OCI-LY7 (cell line): Measurements from ENCODE around the gene NTN3.

ENCODE experiments used
- EZH2phosphoT487 ChIP-seq: fragments of 200-600 bp; sonication (generic); IDR thresholded peaks from 2 replicates; pipeline ENCODE4 v1.6.1; 2018; ENCODE audit warnings: low read depth, borderline replicate concordance, mild to moderate bottlenecking, mixed run types, antibody characterized with exemption, low read length, moderate library complexity, mixed read lengths
- TF ChIP-seq, protein P1 (sequence below): fragments of 200-600 bp; sonication (generic); conservative IDR thresholded peaks from 2 replicates; pipeline ENCODE4 v1.5.1; 2014; ENCODE audit warnings: mild to moderate bottlenecking, antibody characterized with exemption, low read length, moderate library complexity, mixed read lengths

DNA sequence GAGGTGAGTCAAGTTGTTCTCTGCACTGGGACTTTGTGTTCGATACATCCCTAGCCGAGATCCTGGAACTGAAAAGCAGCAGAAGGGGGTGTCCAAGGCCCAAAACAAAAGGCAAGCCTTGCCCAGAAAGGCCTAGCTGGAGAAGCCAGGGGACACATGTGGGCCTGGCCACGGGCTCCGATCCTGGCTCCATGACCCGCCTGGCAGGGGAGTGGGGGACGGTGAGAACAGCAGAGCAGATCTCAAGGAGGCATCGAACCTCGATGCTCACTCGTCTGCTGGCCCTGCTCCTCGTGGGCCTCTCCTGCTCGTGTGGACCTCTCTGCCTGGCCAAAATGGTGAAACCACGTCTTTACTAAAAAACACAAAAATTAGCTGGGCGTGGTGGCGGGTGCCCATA lies 33.0 kb upstream of the NTN3 start:
- TF ChIP-seq, protein P1, sequence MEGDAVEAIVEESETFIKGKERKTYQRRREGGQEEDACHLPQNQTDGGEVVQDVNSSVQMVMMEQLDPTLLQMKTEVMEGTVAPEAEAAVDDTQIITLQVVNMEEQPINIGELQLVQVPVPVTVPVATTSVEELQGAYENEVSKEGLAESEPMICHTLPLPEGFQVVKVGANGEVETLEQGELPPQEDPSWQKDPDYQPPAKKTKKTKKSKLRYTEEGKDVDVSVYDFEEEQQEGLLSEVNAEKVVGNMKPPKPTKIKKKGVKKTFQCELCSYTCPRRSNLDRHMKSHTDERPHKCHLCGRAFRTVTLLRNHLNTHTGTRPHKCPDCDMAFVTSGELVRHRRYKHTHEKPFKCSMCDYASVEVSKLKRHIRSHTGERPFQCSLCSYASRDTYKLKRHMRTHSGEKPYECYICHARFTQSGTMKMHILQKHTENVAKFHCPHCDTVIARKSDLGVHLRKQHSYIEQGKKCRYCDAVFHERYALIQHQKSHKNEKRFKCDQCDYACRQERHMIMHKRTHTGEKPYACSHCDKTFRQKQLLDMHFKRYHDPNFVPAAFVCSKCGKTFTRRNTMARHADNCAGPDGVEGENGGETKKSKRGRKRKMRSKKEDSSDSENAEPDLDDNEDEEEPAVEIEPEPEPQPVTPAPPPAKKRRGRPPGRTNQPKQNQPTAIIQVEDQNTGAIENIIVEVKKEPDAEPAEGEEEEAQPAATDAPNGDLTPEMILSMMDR: no peak
- TF ChIP-seq EZH2phosphoT487: no peak
